GM19193 (cell line): Measurements from ENCODE around the gene ANGPTL5.

ENCODE experiments used
- POLR2A ChIP-seq: IDR thresholded peaks from 4 replicates; pipeline ENCODE4 v1.6.1; 2011; ENCODE audit not compliant: insufficient read depth, insufficient read length; ENCODE audit errors: extremely low read depth

Gene ANGPTL5

GRCh38 chr11:101914341-101914737, 2.0 kb downstream of the ANGPTL5 start:
- no peak for TF ChIP-seq POLR2A

GRCh38 chr11:101913656-101914055, 2.7 kb downstream of the ANGPTL5 start:
- no peak for TF ChIP-seq POLR2A

GRCh38 chr11:101912823-101913284, 3.5 kb downstream of the ANGPTL5 start:
- no peak for TF ChIP-seq POLR2A

GRCh38 chr11:101909087-101909486, 7.2 kb downstream of the ANGPTL5 start:
- no peak for TF ChIP-seq POLR2A

- no peak for TF ChIP-seq POLR2A
These were observed 8.5 kb downstream of the ANGPTL5 start for GRCh38 chr11:101907815-101908214.

GRCh38 chr11:101894505-101894904, 21.8 kb downstream of the ANGPTL5 start:
- TF ChIP-seq POLR2A: no peak

- TF ChIP-seq POLR2A: no peak
These were observed 26.6 kb downstream of the ANGPTL5 start for GRCh38 chr11:101889767-101890166.

- TF ChIP-seq POLR2A: no peak
These were observed 30.7 kb downstream of the ANGPTL5 start for GRCh38 chr11:101885631-101886030.

GRCh38 chr11:101881586-101881985, 34.7 kb downstream of the ANGPTL5 start:
- no peak for TF ChIP-seq POLR2A

- no peak for TF ChIP-seq POLR2A
These were observed 36.1 kb downstream of the ANGPTL5 start for GRCh38 chr11:101880222-101880621.

- TF ChIP-seq POLR2A: no peak
These were observed 44.0 kb downstream of the ANGPTL5 start for GRCh38 chr11:101872171-101872882.

GRCh38 chr11:101870510-101870909, 45.8 kb downstream of the ANGPTL5 start:
- TF ChIP-seq POLR2A: no peak

GRCh38 chr11:101867951-101868350, 48.4 kb downstream of the ANGPTL5 start:
- TF ChIP-seq POLR2A: no peak

- no peak for TF ChIP-seq POLR2A
These were observed 49.5 kb downstream of the ANGPTL5 start for GRCh38 chr11:101866619-101867491.

GRCh38 chr11:101864098-101864497, 52.2 kb downstream of the ANGPTL5 start:
- no peak for TF ChIP-seq POLR2A

GRCh38 chr11:101863361-101863760, 53.0 kb downstream of the ANGPTL5 start:
- no peak for TF ChIP-seq POLR2A
